Activated T-helper 1 cell treated with Interleukin-2 at 50 U/mL for 16 hours (primary cell): ENCODE data around the gene OR3A1.
"Not testable (repeated sequence)": the region's sequence is repeated elsewhere in the genome, so short reads cannot be mapped to it uniquely, and the experiment has no call there.

Experiments
- DNase-seq: peaks from one replicate; pipeline ENCODE4 v3.0.0-alpha.2; 2020; ENCODE audit warnings: low read depth

OR3A1 gene

DNA sequence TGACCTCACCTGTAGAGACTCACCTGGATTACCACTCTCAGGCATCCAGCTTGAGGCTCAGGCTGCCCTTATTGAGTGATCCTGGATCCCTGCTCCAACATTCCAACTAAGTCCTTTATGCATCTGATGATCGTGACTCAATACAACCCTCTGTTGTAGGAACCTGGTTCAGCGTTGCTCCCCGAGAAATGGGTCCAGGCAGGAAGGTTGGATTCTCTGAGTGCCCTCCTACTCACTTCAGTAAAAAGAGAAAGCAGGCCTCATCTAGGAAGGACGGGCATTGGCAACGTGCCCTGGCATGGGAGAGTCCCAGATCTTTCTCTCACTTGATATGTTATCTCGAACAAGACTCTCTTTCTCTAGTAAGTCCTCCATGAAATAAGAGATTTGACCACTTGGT lies at the start of gene OR3A1:
TSS of gene OR3A1 (minus strand) at position 101 of the 400 bp plus-strand sequence. CDS start 5,778 bp downstream, outside the sequence.
- no peak for DNase-seq

GRCh38 chr17:3342782-3343181 lies 44.6 kb upstream of the OR3A1 start:
- not testable (repeated sequence) for DNase-seq

- no peak for DNase-seq
These were observed 37.7 kb upstream of the OR3A1 start for GRCh38 chr17:3335876-3336275.

DNA sequence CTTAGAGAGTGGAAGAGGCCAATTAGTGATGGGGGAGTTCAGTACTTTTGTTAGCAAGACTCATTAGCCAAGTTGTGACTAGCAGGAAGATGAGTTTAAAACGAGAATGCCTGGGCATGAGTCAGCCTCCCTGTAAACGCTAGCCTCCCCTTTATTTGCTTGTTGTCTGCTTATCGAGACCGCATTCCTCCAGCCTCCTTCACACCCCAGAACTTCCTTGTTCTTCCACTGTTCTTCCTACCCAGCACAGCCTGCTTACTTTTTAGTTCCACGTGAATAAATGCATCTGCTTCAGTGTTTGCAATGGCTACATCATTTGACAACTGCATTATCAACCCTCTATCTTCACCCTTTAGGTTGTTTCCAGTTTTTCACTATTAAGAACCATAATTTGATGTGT lies 20.2 kb upstream of the OR3A1 start:
- DNase-seq: no peak

DNA sequence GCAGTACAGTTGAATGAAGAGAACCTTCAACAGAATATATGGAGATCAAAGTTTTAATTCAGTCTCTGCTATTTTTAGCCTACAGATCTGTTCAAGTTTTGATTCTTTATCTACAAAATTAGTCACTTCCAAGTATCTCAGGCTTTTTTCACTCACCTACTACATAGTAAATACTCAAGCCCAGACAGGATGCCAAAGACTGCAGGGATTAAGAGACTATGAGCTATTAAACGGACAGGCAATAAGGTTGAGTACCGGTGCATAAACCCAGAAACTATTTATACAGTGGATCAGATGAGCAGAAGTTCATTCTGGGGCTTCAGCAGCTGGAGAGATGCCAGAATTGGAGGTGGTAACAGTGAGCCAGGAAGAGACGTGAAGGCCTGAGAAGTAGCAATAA lies 18.7 kb upstream of the OR3A1 start:
- no peak for DNase-seq

DNA sequence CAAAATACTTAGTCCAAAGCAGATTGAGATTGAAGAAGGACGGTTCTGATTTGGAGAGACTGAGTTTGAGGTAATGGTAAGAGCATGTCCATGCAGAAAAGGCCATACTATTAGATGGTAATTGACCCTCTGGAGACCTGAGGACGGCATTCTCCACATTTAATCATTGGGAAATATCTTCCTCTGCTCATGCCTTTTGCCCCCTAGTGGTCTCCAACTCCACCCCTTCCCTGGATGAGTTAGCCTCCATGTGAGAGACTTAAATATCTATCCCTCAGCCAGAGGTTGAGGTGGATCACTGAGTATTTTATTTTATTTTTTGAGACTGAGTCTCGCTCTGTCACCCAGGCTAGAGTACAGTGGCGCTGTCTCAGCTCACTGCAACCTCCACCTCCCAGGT lies 10.4 kb upstream of the OR3A1 start:
- DNase-seq: no peak

GRCh38 chr17:3295632-3296031 lies 2.5 kb downstream of the OR3A1 start:
- DNase-seq: no peak

- not testable (repeated sequence) for DNase-seq
These were observed 4.6 kb downstream of the OR3A1 start for GRCh38 chr17:3293548-3293947.

DNA sequence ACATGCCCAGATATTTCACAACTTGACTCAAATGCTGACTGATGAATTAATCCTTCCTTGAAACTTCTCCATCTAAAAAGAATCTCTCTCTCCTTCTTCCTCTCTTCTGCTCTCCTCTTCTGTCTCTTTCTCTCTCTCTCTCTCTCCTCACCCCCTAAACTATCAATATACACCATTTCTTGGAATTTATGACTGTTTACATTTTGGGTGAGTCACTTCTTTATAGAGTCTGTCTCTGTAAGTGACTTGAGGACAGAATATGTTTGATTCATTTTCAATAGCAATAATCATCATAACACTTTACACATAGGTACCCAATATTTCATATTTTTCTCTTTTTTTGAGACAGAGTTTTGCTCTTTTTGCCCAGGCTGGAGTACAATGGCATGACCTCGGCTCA lies 15.3 kb downstream of the OR3A1 start:
- DNase-seq: no peak

DNA sequence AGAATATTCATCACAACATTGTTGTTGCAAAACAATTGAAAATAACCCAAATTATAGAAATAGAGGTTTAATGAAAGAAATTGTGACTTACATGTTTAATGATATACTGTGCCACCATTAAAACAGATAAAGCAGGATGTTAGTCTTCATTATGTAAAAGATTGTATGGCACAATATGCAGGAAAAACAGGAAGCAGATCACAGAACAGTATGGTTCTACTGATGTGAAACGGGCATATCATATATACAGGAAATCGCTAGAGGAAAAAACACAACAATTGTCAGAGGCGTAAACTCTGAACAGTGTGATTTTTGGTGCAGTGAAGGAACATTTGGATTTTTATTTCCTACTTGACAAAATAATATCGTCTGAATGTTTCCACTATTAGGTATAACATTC lies 22.0 kb downstream of the OR3A1 start:
- DNase-seq: no peak

DNA sequence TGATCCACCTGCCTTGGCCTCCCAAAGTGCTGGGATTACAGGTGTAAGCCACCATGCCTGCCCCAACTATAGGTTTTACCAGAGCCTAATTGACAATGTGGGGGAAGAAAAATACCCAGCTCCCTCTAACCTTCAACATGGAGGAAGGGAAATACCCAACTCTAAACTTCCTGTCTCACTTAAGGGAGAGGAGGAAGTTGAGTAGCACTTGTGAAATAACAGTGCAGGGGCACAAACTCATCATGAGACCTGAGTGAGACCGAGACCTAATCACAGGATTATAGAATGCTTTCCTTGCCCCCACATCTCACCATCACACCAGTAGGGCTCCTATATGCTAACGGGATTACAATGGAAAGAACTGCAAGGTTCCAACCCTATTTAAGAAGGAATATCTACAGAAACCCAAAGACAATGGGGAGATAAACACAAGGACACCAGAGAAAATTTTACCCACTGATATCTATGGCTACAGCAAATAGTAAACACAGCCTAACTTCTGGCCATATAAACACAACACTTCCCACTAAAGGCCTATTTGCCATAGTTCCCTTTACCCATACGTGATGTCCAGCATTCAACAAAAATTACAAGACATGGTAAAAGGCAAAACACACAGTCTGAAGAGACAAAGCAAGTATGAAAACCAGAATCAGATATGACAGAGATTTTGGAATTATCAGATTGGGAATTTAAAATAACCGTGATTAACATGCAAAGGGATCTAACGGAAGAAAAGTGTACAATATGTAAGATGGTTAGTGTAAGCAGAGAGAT lies 26.9 kb downstream of the OR3A1 start:
- no peak for DNase-seq

- no peak for DNase-seq
These were observed 37.6 kb downstream of the OR3A1 start for GRCh38 chr17:3260600-3260999.

DNA sequence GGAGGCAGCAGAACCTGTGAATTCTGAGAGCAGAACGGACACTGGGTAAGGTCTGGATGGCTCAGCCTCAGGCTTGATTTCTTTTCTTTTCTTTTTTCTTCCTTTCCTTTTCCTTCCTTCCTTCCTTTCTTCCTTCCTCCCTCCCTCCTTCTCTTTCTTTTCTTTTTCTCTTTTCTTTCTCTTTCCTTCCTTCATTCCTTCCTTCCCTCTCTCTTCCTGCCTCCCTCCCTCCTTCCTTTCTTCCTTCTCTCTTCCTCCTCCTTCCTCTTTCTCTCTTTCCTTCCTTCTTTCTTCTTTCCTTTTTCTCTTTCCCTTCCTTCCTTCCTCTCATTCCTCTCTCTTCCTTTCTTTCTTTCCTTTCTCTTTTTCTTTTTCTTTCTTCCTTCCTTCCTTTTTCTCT lies 38.0 kb downstream of the OR3A1 start:
- DNase-seq: no peak

DNA sequence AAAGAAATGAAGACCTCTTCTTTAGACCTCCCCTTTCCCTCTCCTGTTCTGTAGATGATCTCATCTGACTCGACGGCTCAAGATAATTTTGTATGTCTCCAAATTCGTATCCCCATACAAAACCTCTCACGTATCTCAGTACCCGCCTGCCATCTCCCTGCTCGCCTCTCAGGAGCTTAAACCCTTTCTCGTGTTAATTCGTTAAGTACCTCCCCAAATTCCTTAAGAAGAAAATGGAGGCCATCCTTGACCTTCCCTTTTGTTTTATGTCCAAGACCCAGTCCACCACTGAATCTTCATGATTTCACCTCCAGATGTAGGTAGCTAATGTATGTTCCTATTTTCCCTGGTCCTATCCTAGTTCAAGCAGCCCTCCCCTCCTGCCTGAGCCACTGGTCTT lies 41.6 kb downstream of the OR3A1 start:
- no peak for DNase-seq

DNA sequence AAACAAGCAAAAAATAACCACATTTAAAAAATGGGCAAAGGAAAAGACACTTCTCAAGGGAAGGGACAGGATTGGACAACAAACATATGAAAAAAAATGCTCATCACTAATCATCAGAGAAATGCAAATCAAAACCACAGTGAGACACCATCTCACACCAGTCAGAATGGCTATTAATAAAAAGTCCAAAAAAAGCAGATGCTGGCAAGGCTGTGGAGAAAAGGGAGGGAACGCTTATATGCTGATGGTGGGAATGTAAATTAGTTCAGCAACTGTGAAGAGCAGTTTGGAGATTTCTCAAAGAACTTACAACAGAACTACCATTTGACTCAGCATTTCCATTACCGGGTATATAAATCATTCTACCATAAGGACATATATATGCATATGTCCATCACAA lies 49.1 kb downstream of the OR3A1 start:
- not testable (repeated sequence) for DNase-seq

DNA sequence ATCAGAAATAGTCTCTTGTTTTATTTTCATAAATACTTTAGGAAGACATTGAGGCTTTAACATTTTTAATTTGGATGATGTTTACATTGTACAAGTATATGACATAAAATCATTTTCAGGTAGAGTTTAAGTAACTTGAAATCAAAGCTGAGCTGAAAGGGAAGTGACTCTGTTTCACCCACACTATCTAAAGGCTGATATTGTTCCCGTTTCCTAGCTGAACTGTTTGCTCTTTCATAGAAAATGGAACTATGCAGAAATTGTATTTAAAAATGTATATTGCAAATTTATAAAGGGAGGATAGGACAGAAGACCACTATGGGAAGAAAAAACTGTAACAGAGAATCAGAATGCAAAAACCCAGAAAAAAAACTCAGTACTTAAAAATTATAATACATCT lies 53.3 kb downstream of the OR3A1 start:
- DNase-seq: not testable (repeated sequence)

- not testable (repeated sequence) for DNase-seq
These were observed 57.1 kb downstream of the OR3A1 start for GRCh38 chr17:3241044-3241443.
